ENCODE data around the gene HSPBP1.

Gene HSPBP1

DNA sequence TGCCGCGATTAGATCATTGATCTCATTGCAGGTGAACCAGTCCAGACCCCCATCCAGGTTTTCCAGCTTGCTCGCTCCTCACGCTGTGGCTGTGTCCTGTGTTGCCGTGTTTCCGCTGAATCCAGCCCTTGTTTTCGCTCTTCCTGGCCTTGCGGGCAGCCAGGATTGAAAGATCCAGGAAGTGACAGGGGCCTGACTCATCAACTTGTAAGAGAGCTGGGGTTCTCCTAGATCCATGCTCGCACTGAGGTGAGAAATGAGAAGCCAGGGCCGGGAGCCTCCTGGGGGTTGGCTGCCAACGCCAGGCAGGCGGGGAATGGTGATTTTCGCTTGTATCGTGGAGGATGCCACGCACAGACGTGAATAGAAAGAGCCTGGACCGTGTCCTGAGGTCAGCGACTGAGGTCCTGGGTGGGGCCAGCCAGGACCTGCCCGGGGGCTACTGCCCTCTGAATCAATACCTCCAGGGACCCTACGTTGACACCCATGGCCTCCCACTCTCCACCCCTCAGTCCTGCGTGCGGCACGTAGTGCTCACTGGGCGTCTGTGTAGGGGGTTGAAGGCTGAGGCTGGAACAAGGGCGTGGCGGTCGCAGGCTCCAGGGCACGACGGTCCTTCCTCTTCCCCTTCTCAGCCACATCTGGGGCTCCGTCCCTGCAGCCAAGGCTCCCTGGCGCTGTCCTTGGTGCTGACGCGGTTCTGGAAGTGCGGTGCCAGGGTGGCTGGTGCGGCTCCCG is 63.3 kb downstream of the HSPBP1 start:
- H3K4me3 ChIP-seq (ENCODE audit: low read depth, low read length): peak overlapping the region; percentile 75

DNA sequence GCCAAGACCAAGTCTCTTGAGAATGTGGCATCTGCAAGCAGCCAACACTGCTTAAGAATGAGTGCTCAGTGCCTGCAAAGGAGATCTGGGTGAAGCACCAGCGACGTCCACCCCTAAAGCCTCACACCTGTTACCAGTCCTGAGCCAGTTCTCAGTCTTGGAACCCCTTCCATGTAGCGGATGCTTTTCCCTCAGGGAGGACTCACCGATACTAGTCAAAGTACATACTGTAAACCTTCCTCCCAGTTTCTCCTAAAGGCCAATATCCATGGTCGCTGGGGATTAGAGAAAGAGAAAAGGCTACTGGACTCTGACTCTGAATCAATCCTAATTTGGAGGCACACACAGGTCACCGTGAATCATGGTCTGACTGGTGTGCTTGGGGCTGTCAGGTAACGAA is 66.4 kb downstream of the HSPBP1 start:
- DNase-seq (ENCODE audit: low read depth): no peak
- H3K4me3 ChIP-seq (ENCODE audit: low read depth, low read length): no peak overlapping the region
- TF ChIP-seq, protein P1, sequence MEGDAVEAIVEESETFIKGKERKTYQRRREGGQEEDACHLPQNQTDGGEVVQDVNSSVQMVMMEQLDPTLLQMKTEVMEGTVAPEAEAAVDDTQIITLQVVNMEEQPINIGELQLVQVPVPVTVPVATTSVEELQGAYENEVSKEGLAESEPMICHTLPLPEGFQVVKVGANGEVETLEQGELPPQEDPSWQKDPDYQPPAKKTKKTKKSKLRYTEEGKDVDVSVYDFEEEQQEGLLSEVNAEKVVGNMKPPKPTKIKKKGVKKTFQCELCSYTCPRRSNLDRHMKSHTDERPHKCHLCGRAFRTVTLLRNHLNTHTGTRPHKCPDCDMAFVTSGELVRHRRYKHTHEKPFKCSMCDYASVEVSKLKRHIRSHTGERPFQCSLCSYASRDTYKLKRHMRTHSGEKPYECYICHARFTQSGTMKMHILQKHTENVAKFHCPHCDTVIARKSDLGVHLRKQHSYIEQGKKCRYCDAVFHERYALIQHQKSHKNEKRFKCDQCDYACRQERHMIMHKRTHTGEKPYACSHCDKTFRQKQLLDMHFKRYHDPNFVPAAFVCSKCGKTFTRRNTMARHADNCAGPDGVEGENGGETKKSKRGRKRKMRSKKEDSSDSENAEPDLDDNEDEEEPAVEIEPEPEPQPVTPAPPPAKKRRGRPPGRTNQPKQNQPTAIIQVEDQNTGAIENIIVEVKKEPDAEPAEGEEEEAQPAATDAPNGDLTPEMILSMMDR (IDR thresholded peaks at IDR 0.05; ENCODE audit: control insufficient read depth, extremely low read depth, insufficient read depth): no peak

More for the DNA sequence above, 63.3 kb downstream of the HSPBP1 start:
- TF ChIP-seq, protein P1 (IDR thresholded peaks at IDR 0.05; ENCODE audit: control insufficient read depth, extremely low read depth, insufficient read depth): no peak
- DNase-seq (ENCODE audit: low read depth): peak; percentile 93

DNA sequence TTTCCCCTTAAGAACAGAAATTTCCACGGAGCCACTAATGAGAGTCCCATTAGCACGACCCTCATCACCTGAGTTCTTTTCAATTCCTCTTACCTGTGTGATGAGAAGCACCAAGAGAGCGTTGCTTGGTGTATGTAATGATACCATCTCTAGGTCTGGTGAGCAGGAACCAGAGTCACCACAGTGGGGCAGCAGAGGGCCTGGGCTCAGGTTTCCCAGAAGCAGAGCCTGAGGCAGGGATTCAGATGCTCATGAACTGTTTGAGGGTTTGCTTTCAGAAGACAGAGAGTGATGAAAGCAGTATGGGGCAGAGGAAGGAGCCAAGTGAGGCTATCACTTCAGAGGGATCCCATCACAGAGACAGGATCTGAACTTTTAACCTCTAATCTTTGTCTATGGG is 67.5 kb downstream of the HSPBP1 start:
- TF ChIP-seq, protein P1 (IDR thresholded peaks at IDR 0.05; ENCODE audit: control insufficient read depth, extremely low read depth, insufficient read depth): no peak
- no peak for DNase-seq (ENCODE audit: low read depth)
- H3K4me3 ChIP-seq (ENCODE audit: low read depth, low read length): no peak overlapping the region

Measured in LNCaP clone FGC (cell line).